ENCODE results near the gene BANP.

DNA sequence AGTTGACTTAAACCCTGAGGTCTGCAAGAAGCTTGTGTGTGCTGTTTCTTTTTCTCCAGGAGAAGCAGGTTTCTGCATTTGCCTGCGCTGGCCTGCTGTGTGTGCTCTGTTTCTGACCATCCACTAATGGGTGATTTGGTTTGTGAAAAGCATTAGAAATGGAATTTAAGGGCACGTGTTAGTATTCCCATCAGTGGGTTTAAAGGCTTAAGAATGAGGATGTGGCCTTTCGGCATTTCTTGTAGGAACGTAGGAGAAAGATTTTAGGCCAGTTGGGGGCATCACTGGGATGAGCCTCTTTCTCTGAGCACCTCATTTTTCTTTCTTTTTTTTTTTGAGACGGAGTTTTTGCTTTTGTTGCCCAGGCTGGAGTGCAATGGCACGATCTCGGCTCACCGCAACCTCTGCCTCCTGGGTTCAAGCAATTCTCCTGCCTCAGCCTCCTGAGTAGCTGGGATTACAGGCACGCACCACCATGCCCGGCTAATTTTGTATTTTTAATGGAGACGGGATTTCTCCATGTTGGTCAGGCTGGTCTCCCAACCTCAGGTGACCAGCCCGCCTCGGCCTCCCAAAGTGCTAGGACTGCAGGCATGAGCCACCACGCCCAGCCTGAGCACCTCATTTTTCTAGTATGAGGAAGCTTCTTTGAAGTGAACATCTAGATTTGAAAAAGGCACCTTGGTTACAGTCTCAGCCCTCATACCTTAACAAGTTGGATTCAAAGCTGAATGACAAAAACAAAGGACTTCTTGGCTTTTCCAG is 110.3 kb downstream of the BANP start:
- TF ChIP-seq, protein P1, sequence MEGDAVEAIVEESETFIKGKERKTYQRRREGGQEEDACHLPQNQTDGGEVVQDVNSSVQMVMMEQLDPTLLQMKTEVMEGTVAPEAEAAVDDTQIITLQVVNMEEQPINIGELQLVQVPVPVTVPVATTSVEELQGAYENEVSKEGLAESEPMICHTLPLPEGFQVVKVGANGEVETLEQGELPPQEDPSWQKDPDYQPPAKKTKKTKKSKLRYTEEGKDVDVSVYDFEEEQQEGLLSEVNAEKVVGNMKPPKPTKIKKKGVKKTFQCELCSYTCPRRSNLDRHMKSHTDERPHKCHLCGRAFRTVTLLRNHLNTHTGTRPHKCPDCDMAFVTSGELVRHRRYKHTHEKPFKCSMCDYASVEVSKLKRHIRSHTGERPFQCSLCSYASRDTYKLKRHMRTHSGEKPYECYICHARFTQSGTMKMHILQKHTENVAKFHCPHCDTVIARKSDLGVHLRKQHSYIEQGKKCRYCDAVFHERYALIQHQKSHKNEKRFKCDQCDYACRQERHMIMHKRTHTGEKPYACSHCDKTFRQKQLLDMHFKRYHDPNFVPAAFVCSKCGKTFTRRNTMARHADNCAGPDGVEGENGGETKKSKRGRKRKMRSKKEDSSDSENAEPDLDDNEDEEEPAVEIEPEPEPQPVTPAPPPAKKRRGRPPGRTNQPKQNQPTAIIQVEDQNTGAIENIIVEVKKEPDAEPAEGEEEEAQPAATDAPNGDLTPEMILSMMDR (IDR thresholded peaks at IDR 0.05; ENCODE audit: poor library complexity): no peak
- TF ChIP-seq EZH2phosphoT487 (IDR thresholded peaks at IDR 0.05; ENCODE audit: low read depth, severe bottlenecking, unreplicated experiment): no peak
